ENCODE results near the gene SELENOS. TPM values are rescaled to one million over a fixed set of nuclear protein-coding genes. Genes with fewer than 3 reads are reported as not detected.

Gene SELENOS
- total RNA-seq (100 to 1,000 TPM in 1 of 5 donors, 10 to 100 TPM in 4; 71.7 to 184 (median 86.9) TPM), polyA plus RNA-seq (10 to 100 TPM; 37.4 to 67.2 (median 62.9) TPM)
- long read RNA-seq, donor 1, transcript SELENOS-203 (6 exons, 1,188 nt) = major isoform, 11 of 17 reads
- long read RNA-seq, donor 1, partial matches to known transcripts = 0 of 17 reads
- long read RNA-seq, donor 1, other reads (novel, unspliced or antisense) = 0 of 17 reads
- long read RNA-seq, donor 2, transcript SELENOS-203 (6 exons, 1,188 nt) = major isoform, 12 of 22 reads
- long read RNA-seq, donor 2, partial matches to known transcripts = 0 of 22 reads
- long read RNA-seq, donor 2, other reads (novel, unspliced or antisense) = 0 of 22 reads
- long read RNA-seq, donor 3, transcript SELENOS-203 (6 exons, 1,188 nt) = major isoform, 10 of 17 reads
- long read RNA-seq, donor 3, transcript SELENOS-204 (4 exons, 856 nt) = minor isoform, 5 of 17 reads
- long read RNA-seq, donor 3, partial matches to known transcripts = 0 of 17 reads
- long read RNA-seq, donor 3, other reads (novel, unspliced or antisense) = 0 of 17 reads
- long read RNA-seq, donor 4, partial matches to known transcripts = 0 of 2 reads
- long read RNA-seq, donor 4, other reads (novel, unspliced or antisense) = 0 of 2 reads
- long read RNA-seq, donor 5, transcript SELENOS-206 (3 exons, 556 nt) = minor isoform, 15 of 43 reads
- long read RNA-seq, donor 5, transcript SELENOS-203 (6 exons, 1,188 nt) = major isoform, 25 of 43 reads
- long read RNA-seq, donor 5, partial matches to known transcripts = 0 of 43 reads
- long read RNA-seq, donor 5, other reads (novel, unspliced or antisense) = 0 of 43 reads
- long read RNA-seq, donor 6, transcript SELENOS-206 (3 exons, 556 nt) = minor isoform, 7 of 49 reads
- long read RNA-seq, donor 6, transcript SELENOS-203 (6 exons, 1,188 nt) = major isoform, 33 of 49 reads
- long read RNA-seq, donor 6, partial matches to known transcripts = 0 of 49 reads
- long read RNA-seq, donor 6, other reads (novel, unspliced or antisense) = 5 of 49 reads
- long read RNA-seq, donor 7, transcript SELENOS-204 (4 exons, 856 nt) = minor isoform, 6 of 58 reads
- long read RNA-seq, donor 7, transcript SELENOS-206 (3 exons, 556 nt) = minor isoform, 17 of 58 reads
- long read RNA-seq, donor 7, transcript SELENOS-203 (6 exons, 1,188 nt) = major isoform, 25 of 58 reads
- long read RNA-seq, donor 7, partial matches to known transcripts = 7 of 58 reads
- long read RNA-seq, donor 7, other reads (novel, unspliced or antisense) = 0 of 58 reads
- long read RNA-seq, donor 8, transcript SELENOS-206 (3 exons, 556 nt) = minor isoform, 9 of 37 reads
- long read RNA-seq, donor 8, transcript SELENOS-203 (6 exons, 1,188 nt) = major isoform, 23 of 37 reads
- long read RNA-seq, donor 8, partial matches to known transcripts = 0 of 37 reads
- long read RNA-seq, donor 8, other reads (novel, unspliced or antisense) = 0 of 37 reads
- long read RNA-seq, donor 9, transcript SELENOS-206 (3 exons, 556 nt) = minor isoform, 9 of 32 reads
- long read RNA-seq, donor 9, transcript SELENOS-203 (6 exons, 1,188 nt) = major isoform, 17 of 32 reads
- long read RNA-seq, donor 9, partial matches to known transcripts = 0 of 32 reads
- long read RNA-seq, donor 9, other reads (novel, unspliced or antisense) = 0 of 32 reads
- long read RNA-seq, donor 10, transcript SELENOS-203 (6 exons, 1,188 nt) = major isoform, 11 of 19 reads
- long read RNA-seq, donor 10, partial matches to known transcripts = 0 of 19 reads
- long read RNA-seq, donor 10, other reads (novel, unspliced or antisense) = 0 of 19 reads

GRCh38 chr15:101277038-101277822, at the start of gene SELENOS:
Gene SELENOS (minus strand): TSS chr15:101277485. CDS start chr15:101277417, 68 bp downstream.
- Histone ChIP-seq H3K27ac (peak within 1 kb of the TSS; percentile 93 to 99 (median 96)), H3K27me3 (no peaks in the 10 kb centered on the region), H3K4me3 (peak within 1 kb of the TSS; percentile 74 to 89 (median 81)), H3K36me3 (peaks cover 39 to 70% (median 61%) of the 10 kb centered on the region in 4 donors), H3K4me1 (peaks cover 14 to 32% (median 23%) of the 10 kb centered on the region in 4 donors), H3K9me3 (no peaks in the 10 kb centered on the region)
- 0 to 1% (median 1%) methylated on average over 48 to 91 of the region's 91 CpGs for WGBS, 5 donors
- peak; percentile 95 to 98 for DNase-seq
- TF ChIP-seq EP300 (IDR thresholded peaks at IDR 0.05) (no peak), CTCF (IDR thresholded peaks at IDR 0.05) (no peak), POLR2A (IDR thresholded peaks at IDR 0.05) (no peak), POLR2AphosphoS5 (IDR thresholded peaks at IDR 0.05) (peak; percentile 83 to 95 (median 87))
- intact Hi-C loops (cut with DNase I; ENCODE audit: low total_unique reads) = no loop called here

- peaks cover 0 to 4% (median 0%) of the 10 kb centered on the region in 4 donors for H3K4me1 ChIP-seq
These were observed 49.3 kb upstream of the SELENOS start for GRCh38 chr15:101326462-101327146.

More at GRCh38 chr15:101326462-101327146, 49.3 kb upstream of the SELENOS start:
- no peak for TF ChIP-seq POLR2A (IDR thresholded peaks at IDR 0.05)
- no peak for TF ChIP-seq CTCF (IDR thresholded peaks at IDR 0.05)
- no peak for TF ChIP-seq POLR2AphosphoS5 (IDR thresholded peaks at IDR 0.05)
- TF ChIP-seq EP300 (IDR thresholded peaks at IDR 0.05) = no peak
- no peak overlapping the region for H3K27ac ChIP-seq
- H3K9me3 ChIP-seq = no peaks in the 10 kb centered on the region
- H3K36me3 ChIP-seq = peaks cover 0 to 55% (median 0%) of the 10 kb centered on the region in 4 donors
- intact Hi-C loops (cut with DNase I; ENCODE audit: low total_unique reads) = no loop called here
- no peak for DNase-seq
- H3K4me3 ChIP-seq = no peak overlapping the region
- WGBS, 5 donors = 86 to 92% (median 89%) methylated on average over 17 to 21 of the region's 21 CpGs
- peaks cover 0 to 24% (median 0%) of the 10 kb centered on the region in 3 donors for H3K27me3 ChIP-seq
